ENCODE results near the gene NDUFA7.

The NDUFA7 gene

GRCh38 chr19:8367327-8368001 is 46.3 kb upstream of the NDUFA7 start (continued):
- TF ChIP-seq ZNF148 (tag by site-specific recombination; IDR thresholded peaks at IDR 0.05; ENCODE audit: borderline replicate concordance) (0 out of 2 replicates have a peak, but pooled peaks have one; percentile 26), ZIC2 (tag by site-specific recombination; IDR thresholded peaks at IDR 0.05) (peak; percentile 66), GLIS2 (tag by site-specific recombination; IDR thresholded peaks at IDR 0.05) (peak; percentile 88), KLF16 (tag by site-specific recombination; IDR thresholded peaks at IDR 0.05) (peak; percentile 79), ZNF837 (tag by site-specific recombination; IDR thresholded peaks at IDR 0.05) (no peak), ZNF629 (tag by site-specific recombination; IDR thresholded peaks at IDR 0.05) (peak; percentile 74), ZNF610 (tag by site-specific recombination; IDR thresholded peaks at IDR 0.05; ENCODE audit: borderline replicate concordance) (peak; percentile 71; the same call in 1 of the 2 replicates), ZBTB48 (tag by site-specific recombination; IDR thresholded peaks at IDR 0.05) (peak; percentile 68; the same call in 1 of the 2 replicates), ZNF768 (tag by site-specific recombination; IDR thresholded peaks at IDR 0.05) (no peak), RBAK (tag by site-specific recombination; IDR thresholded peaks at IDR 0.05) (no peak), PRDM1 (tag by site-specific recombination; IDR thresholded peaks at IDR 0.05) (peak; percentile 96), AEBP2 (tag by site-specific recombination; IDR thresholded peaks at IDR 0.05; ENCODE audit: borderline replicate concordance) (no peak), ZNF133 (tag by site-specific recombination; IDR thresholded peaks at IDR 0.05) (no peak), ZNF184 (tag by site-specific recombination; IDR thresholded peaks at IDR 0.05) (no peak), ZBTB17 (tag by site-specific recombination; IDR thresholded peaks at IDR 0.05) (peak; percentile 75), ZNF426 (tag by site-specific recombination; IDR thresholded peaks at IDR 0.05) (no peak), ZSCAN30 (tag by site-specific recombination; IDR thresholded peaks at IDR 0.05) (0 out of 2 replicates have a peak, but pooled peaks have one; percentile 24), ZNF658 (tag by site-specific recombination; IDR thresholded peaks at IDR 0.05) (0 out of 2 replicates have a peak, but pooled peaks have one; percentile 32), SP7 (tag by site-specific recombination; IDR thresholded peaks at IDR 0.05) (peak; percentile 92), GLIS1 (tag by site-specific recombination; IDR thresholded peaks at IDR 0.05) (peak; percentile 79)
- TF ChIP-seq, protein P1, sequence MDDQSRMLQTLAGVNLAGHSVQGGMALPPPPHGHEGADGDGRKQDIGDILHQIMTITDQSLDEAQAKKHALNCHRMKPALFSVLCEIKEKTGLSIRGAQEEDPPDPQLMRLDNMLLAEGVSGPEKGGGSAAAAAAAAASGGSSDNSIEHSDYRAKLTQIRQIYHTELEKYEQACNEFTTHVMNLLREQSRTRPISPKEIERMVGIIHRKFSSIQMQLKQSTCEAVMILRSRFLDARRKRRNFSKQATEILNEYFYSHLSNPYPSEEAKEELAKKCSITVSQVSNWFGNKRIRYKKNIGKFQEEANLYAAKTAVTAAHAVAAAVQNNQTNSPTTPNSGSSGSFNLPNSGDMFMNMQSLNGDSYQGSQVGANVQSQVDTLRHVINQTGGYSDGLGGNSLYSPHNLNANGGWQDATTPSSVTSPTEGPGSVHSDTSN (CRISPR knock-in tag; IDR thresholded peaks at IDR 0.05), result 0 out of 2 replicates have a peak, but pooled peaks have one; percentile 72
- TF ChIP-seq, protein P2, sequence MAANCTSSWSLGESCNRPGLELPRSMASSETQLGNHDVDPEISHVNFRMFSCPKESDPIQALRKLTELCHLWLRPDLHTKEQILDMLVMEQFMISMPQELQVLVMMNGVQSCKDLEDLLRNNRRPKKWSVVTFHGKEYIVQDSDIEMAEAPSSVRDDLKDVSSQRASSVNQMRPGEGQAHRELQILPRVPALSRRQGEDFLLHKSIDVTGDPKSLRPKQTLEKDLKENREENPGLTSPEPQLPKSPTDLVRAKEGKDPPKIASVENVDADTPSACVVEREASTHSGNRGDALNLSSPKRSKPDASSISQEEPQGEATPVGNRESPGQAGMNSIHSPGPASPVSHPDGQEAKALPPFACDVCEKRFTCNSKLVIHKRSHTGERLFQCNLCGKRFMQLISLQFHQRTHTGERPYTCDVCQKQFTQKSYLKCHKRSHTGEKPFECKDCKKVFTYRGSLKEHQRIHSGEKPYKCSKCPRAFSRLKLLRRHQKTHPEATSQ (tag by site-specific recombination; IDR thresholded peaks at IDR 0.05), result no peak
- TF ChIP-seq, protein P3, sequence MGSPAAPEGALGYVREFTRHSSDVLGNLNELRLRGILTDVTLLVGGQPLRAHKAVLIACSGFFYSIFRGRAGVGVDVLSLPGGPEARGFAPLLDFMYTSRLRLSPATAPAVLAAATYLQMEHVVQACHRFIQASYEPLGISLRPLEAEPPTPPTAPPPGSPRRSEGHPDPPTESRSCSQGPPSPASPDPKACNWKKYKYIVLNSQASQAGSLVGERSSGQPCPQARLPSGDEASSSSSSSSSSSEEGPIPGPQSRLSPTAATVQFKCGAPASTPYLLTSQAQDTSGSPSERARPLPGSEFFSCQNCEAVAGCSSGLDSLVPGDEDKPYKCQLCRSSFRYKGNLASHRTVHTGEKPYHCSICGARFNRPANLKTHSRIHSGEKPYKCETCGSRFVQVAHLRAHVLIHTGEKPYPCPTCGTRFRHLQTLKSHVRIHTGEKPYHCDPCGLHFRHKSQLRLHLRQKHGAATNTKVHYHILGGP (tag by site-specific recombination; IDR thresholded peaks at IDR 0.05), result peak; percentile 84; the same call in 1 of the 2 replicates
- TF ChIP-seq, protein P4, sequence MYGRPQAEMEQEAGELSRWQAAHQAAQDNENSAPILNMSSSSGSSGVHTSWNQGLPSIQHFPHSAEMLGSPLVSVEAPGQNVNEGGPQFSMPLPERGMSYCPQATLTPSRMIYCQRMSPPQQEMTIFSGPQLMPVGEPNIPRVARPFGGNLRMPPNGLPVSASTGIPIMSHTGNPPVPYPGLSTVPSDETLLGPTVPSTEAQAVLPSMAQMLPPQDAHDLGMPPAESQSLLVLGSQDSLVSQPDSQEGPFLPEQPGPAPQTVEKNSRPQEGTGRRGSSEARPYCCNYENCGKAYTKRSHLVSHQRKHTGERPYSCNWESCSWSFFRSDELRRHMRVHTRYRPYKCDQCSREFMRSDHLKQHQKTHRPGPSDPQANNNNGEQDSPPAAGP (tag by site-specific recombination; IDR thresholded peaks at IDR 0.05), result peak; percentile 31; the same call in 1 of the 2 replicates
